HEK293 (cell line): ENCODE data around the gene SEC63.

Source experiments
- CTCF ChIP-seq: fragments of 450-650 bp; formaldehyde crosslinking; IDR thresholded peaks from 2 replicates; pipeline ENCODE4 v1.5.1; 2016; ENCODE audit warnings: missing biosample characterization, missing genetic modification characterization
- KLF10 ChIP-seq: fragments of 450-650 bp; IDR thresholded peaks from 2 replicates; pipeline ENCODE4 v1.5.1; 2018; ENCODE audit warnings: missing biosample characterization, mild to moderate bottlenecking, missing genetic modification characterization
- MZF1 ChIP-seq: fragments of 450-650 bp; formaldehyde crosslinking; IDR thresholded peaks from 2 replicates; pipeline ENCODE4 v1.5.1; 2017; ENCODE audit warnings: missing biosample characterization, missing genetic modification characterization, borderline replicate concordance
- ZNF146 ChIP-seq: fragments of 450-650 bp; formaldehyde crosslinking; IDR thresholded peaks from 2 replicates; pipeline ENCODE4 v1.5.1; 2016; ENCODE audit warnings: missing biosample characterization, missing genetic modification characterization
- ZNF302 ChIP-seq: fragments of 450-650 bp; formaldehyde crosslinking; IDR thresholded peaks from 2 replicates; pipeline ENCODE4 v1.5.1; 2016; ENCODE audit warnings: missing biosample characterization, missing genetic modification characterization, low read depth
- ZNF311 ChIP-seq: fragments of 450-650 bp; formaldehyde crosslinking; IDR thresholded peaks from 2 replicates; pipeline ENCODE4 v1.5.1; 2017; ENCODE audit warnings: missing biosample characterization, missing genetic modification characterization, borderline replicate concordance
- ZNF341 ChIP-seq: fragments of 450-650 bp; formaldehyde crosslinking; IDR thresholded peaks from 2 replicates; pipeline ENCODE4; 2016; ENCODE audit warnings: low read depth, missing biosample characterization, missing genetic modification characterization
- ZNF513 ChIP-seq: fragments of 450-650 bp; IDR thresholded peaks from 2 replicates; pipeline ENCODE4 v1.5.1; 2018; ENCODE audit warnings: missing biosample characterization, missing genetic modification characterization

GRCh38 chr6:107932580-107932979 is 25.4 kb downstream of the SEC63 start:
- TF ChIP-seq KLF10 (tag by site-specific recombination) (no peak), ZNF302 (tag by site-specific recombination) (no peak), MZF1 (tag by site-specific recombination) (no peak), ZNF146 (tag by site-specific recombination) (no peak), CTCF (tag by site-specific recombination) (no peak), ZNF513 (tag by site-specific recombination) (no peak), ZNF311 (tag by site-specific recombination) (no peak), ZNF341 (tag by site-specific recombination) (no peak)
